Fibroblast of lung (primary cell): ENCODE measurements around the gene TBC1D12.

Experiments
- CTCF ChIP-seq, 2 donors: IDR thresholded peaks in 1 of 2; conservative IDR thresholded peaks in 1 of 2; 1 replicate in 1 of 2; 2 replicates in 1 of 2; pipeline ENCODE4 v1.5.1; 2011 to 2012; ENCODE audit warnings: low read length in 2 of 2, control low read depth in 1 of 2, inconsistent platforms in 1 of 2, low read depth in 1 of 2, mild to moderate bottlenecking in 1 of 2
- EZH2 ChIP-seq: IDR thresholded peaks from 2 replicates; pipeline ENCODE4 v1.5.1; 2012; ENCODE audit warnings: low read length, control low read depth, mild to moderate bottlenecking; ENCODE audit errors: missing control alignments

GRCh38 chr10:94361171-94361794 lies 41.1 kb upstream of the TBC1D12 start:
- no peak for TF ChIP-seq CTCF (conservative IDR thresholded peaks at IDR 0.05 in 1 of 2, IDR thresholded peaks at IDR 0.05 in 1 of 2; ENCODE audit: low read depth in 1 of 2, low read length in 2 of 2)
- TF ChIP-seq EZH2, result no peak
